NAMALWA (cell line): ENCODE results near the gene RPL18A.
A peak's percentile ranks its signal among the peaks of the same experiment; 100 is the strongest.

Experiments
- DNase-seq: peaks from one replicate; pipeline ENCODE4 v3.0.0-alpha.2; 2015; ENCODE audit warnings: low spot score

RPL18A gene

GRCh38 chr19:17841810-17842662, 17.7 kb upstream of the RPL18A start:
- DNase-seq = peak; percentile 81

GRCh38 chr19:17842663-17843291, 16.9 kb upstream of the RPL18A start:
- DNase-seq = no peak

GRCh38 chr19:17843292-17843827, 16.4 kb upstream of the RPL18A start:
- no peak for DNase-seq

- DNase-seq = no peak
Measured at GRCh38 chr19:17843908-17844490, 15.7 kb upstream of the RPL18A start.

- DNase-seq = no peak
Measured at GRCh38 chr19:17846146-17846545, 13.6 kb upstream of the RPL18A start.

- peak; percentile 66 for DNase-seq
Measured at GRCh38 chr19:17847538-17848366, 12.0 kb upstream of the RPL18A start, which contains the start of gene JAK3. Gene JAK3, minus strand, starts transcription at chr19:17847982. Its CDS starts 3,565 bp downstream, at chr19:17844417.

GRCh38 chr19:17848595-17849292, 11.0 kb upstream of the RPL18A start:
- no peak for DNase-seq

- no peak for DNase-seq
Measured at GRCh38 chr19:17854061-17854460, 5.6 kb upstream of the RPL18A start.

- peak; percentile 85 for DNase-seq
Measured at GRCh38 chr19:17855280-17856152, 4.2 kb upstream of the RPL18A start.

GRCh38 chr19:17860331-17860992, 752 bp downstream of the RPL18A start:
- DNase-seq = peak; percentile 26

- peak; percentile 24 for DNase-seq
Measured at GRCh38 chr19:17860993-17861360, 1.3 kb downstream of the RPL18A start.

GRCh38 chr19:17861542-17862402, 2.1 kb downstream of the RPL18A start:
- peak; percentile 31 for DNase-seq

- no peak for DNase-seq
Measured at GRCh38 chr19:17862711-17863519, 3.2 kb downstream of the RPL18A start.

GRCh38 chr19:17863520-17864182, 3.9 kb downstream of the RPL18A start:
- peak; percentile 36 for DNase-seq

- DNase-seq = peak; percentile 62
Measured at GRCh38 chr19:17865364-17866311, 5.9 kb downstream of the RPL18A start.
